ENCODE data around the gene FAM89A.

Gene FAM89A

DNA sequence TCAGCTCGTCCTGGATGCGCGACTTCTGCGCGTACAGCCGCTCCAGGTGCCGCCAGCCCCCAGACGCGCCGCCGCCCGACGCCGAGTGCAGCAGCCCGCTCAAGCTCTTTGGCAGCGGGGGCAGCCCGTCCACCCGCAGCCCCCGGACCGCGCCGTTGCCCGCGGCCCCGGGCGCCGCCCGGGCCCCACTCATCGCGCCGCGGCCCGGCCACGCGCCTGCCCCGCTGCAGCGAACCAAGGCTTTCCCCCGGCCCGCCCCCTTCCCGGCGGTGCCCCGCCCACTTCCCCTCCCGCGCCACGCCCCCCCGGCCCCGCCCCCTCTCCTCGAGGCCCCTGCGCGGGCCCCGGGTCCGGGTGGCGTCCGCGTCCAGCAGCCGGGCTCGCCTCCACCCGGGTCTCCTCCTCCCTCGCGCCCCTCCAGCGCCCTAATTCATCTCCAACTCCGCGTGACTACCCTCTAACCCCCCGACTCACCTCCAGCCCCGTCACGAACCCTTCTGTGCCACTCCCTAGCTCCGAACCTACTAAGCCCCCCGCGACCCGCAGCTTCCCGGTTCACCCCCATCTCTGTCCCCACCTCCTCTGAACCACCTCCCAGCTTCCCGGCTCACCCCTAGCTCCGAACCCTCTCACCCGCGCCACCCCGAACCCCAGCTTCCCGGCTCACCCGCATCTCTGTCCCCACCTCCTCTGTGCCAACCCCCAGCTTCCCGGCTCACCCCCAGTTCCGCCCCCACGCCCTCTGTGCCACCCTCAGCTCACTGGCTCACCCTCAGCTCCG is at the start of gene FAM89A:
TSS of gene FAM89A (minus strand) at position 236 of the 781 bp plus-strand sequence. CDS start at position 193, 43 bp downstream.
- Histone ChIP-seq H3K27ac (ENCODE audit: low read depth, low read length) (peak within 1 kb of the TSS; percentile 34; the same call in 1 of the 2 replicates), H3K36me3 (ENCODE audit: control insufficient read depth, insufficient read depth, low read length) (no peaks in the 10 kb centered on the region), H3K9me3 (ENCODE audit: control insufficient read depth, insufficient read depth, low read depth, low read length) (peaks cover 4% of the 10 kb centered on the region; the same call in 1 of the 2 replicates), H3K9ac (ENCODE audit: low read length) (peak within 1 kb of the TSS; percentile 89), H3K4me1 (ENCODE audit: control insufficient read depth, insufficient read depth, low read length) (peaks cover 4% of the 10 kb centered on the region; the same call in 1 of the 2 replicates), H3K4me3 (ENCODE audit: low read depth, low read length) (peak within 1 kb of the TSS; percentile 82), H3K27me3 (ENCODE audit: control insufficient read depth, insufficient read depth, low read length) (peaks cover 87% of the 10 kb centered on the region)

DNA sequence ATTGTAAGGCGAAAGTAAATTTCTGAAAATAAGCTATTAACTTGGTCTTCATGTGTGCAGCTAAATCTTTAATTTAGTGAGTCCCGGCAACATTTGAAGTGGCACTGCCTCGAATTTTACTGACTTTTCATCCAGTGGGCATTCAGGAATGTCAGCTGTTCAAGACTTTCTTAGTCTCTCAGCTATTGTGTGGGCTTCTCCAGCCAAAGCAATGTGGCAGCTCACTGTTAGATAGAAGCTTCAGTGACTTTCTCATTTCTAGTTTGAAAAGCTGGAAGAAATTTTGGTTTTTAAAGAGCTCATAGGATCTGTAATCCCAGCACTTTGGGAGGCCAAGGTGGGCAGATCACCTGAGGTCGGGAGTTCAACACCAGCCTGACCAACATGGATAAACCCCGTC is 44.3 kb upstream of the FAM89A start:
- Histone ChIP-seq H3K9me3 (ENCODE audit: control insufficient read depth, insufficient read depth, low read depth, low read length) (no peaks in the 10 kb centered on the region), H3K27ac (ENCODE audit: low read depth, low read length) (no peak overlapping the region), H3K36me3 (ENCODE audit: control insufficient read depth, insufficient read depth, low read length) (no peaks in the 10 kb centered on the region), H3K9ac (ENCODE audit: low read length) (no peak overlapping the region), H3K4me3 (ENCODE audit: low read depth, low read length) (no peak overlapping the region), H3K27me3 (ENCODE audit: control insufficient read depth, insufficient read depth, low read length) (peaks cover 6% of the 10 kb centered on the region), H3K4me1 (ENCODE audit: control insufficient read depth, insufficient read depth, low read length) (no peaks in the 10 kb centered on the region)

DNA sequence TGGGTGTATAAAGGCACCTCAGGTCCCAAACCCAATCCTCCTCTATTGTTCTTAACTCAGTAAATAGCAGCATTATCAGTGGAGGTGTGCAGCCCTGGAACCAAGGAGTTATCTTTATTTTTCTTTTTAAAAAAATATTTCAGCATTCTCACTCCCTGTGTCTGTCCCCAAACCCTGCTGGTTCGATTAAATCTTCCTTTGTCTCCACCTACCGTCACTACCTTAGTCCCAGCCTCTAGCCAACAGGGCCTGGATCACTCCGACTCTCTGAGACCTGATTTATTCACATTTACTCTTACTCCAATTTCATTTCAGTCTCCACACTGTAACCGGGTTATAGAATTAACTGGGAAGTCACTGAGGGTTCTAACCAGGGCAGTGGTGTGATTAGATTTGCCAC is 39.1 kb upstream of the FAM89A start:
- Histone ChIP-seq H3K4me3 (ENCODE audit: low read depth, low read length) (no peak overlapping the region), H3K9me3 (ENCODE audit: control insufficient read depth, insufficient read depth, low read depth, low read length) (no peaks in the 10 kb centered on the region), H3K27me3 (ENCODE audit: control insufficient read depth, insufficient read depth, low read length) (peaks cover 17% of the 10 kb centered on the region), H3K36me3 (ENCODE audit: control insufficient read depth, insufficient read depth, low read length) (no peaks in the 10 kb centered on the region), H3K4me1 (ENCODE audit: control insufficient read depth, insufficient read depth, low read length) (no peaks in the 10 kb centered on the region), H3K27ac (ENCODE audit: low read depth, low read length) (no peak overlapping the region), H3K9ac (ENCODE audit: low read length) (no peak overlapping the region)

DNA sequence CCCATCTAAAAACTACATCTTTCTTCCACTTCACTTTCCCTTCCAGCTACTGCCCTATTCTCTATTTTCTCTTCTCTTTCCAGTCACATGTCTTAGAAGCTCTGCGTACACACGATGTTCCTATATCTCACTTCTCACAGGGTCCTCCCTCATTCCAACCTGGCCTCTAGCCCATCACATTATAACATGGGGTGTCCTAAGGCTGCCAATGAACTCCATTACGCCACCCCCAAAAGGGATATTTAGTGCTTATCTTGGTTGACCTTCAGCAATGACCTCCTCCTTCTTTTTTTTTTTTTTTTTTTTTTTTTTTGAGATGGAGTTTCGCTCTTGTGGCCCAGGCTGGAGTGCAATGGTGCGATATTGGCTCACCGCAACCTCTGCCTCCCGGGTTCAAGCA is 38.2 kb upstream of the FAM89A start:
- H3K9me3 ChIP-seq (ENCODE audit: control insufficient read depth, insufficient read depth, low read depth, low read length), result no peaks in the 10 kb centered on the region
- H3K9ac ChIP-seq (ENCODE audit: low read length), result no peak overlapping the region
- H3K4me3 ChIP-seq (ENCODE audit: low read depth, low read length), result no peak overlapping the region
- no peak overlapping the region for H3K27ac ChIP-seq (ENCODE audit: low read depth, low read length)
- H3K27me3 ChIP-seq (ENCODE audit: control insufficient read depth, insufficient read depth, low read length), result peaks cover 17% of the 10 kb centered on the region
- H3K36me3 ChIP-seq (ENCODE audit: control insufficient read depth, insufficient read depth, low read length), result no peaks in the 10 kb centered on the region
- no peaks in the 10 kb centered on the region for H3K4me1 ChIP-seq (ENCODE audit: control insufficient read depth, insufficient read depth, low read length)

DNA sequence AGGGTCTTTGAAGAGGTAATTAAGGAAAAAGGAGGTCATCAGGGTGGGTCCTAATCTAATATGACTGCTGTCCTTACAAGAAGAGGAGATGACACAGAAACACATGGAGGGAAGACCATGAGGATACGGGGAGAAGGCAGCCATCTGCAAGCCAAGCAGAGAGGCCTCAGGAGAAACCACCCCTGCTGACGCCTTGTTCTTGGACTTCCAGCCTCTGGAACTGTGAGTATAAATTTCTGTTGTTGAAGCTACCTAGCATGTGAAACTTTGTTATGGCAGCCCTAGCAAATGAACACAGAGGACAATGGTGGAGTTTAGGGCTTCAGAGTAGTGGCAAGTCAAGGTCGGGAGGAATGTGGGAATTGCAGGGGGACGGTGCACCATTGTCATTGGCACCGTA is 36.7 kb upstream of the FAM89A start:
- no peak overlapping the region for H3K9ac ChIP-seq (ENCODE audit: low read length)
- H3K27ac ChIP-seq (ENCODE audit: low read depth, low read length), result no peak overlapping the region
- H3K4me3 ChIP-seq (ENCODE audit: low read depth, low read length), result no peak overlapping the region
- H3K9me3 ChIP-seq (ENCODE audit: control insufficient read depth, insufficient read depth, low read depth, low read length), result no peaks in the 10 kb centered on the region
- no peaks in the 10 kb centered on the region for H3K36me3 ChIP-seq (ENCODE audit: control insufficient read depth, insufficient read depth, low read length)
- H3K27me3 ChIP-seq (ENCODE audit: control insufficient read depth, insufficient read depth, low read length), result peaks cover 17% of the 10 kb centered on the region
- no peaks in the 10 kb centered on the region for H3K4me1 ChIP-seq (ENCODE audit: control insufficient read depth, insufficient read depth, low read length)

DNA sequence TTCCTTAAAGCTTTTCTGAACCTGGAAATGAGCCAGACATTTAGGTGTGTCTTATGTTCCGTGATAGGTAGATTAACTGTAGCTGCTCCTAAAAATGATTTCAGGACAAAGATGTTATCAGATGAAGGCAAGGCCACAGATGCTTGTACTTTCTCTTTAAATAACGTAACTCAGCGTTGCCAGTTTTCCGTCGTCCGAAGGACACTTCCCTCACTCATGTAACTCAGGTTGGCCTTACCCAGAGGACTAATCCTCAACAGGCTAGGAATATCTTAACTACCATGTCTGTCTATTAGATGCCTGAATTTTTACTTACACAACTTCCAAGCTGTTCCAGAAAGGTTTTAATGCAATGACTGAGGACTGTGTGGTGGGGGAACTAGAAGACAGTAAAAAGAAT is 35.4 kb upstream of the FAM89A start:
- H3K27ac ChIP-seq (ENCODE audit: low read depth, low read length), result no peak overlapping the region
- no peak overlapping the region for H3K9ac ChIP-seq (ENCODE audit: low read length)

DNA sequence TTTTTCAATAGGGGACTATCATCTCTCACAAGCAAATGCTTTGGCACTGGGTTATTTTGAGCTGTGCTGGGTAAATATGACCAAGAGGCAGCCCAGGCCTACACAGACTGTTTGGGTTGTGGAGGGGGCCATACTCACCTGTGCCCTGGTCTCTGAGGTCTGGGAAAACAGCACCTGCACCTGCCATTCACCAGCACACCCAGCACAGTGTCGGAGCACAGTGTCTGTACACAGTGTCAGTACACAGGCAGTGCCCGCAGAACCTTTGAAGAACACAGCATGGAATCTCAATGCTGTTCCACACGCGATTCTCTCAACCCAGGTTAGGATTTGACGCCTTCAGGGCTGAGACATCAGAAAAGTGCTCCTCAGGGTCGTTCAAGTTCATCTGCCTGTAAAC is 35.0 kb upstream of the FAM89A start:
- peaks cover 13% of the 10 kb centered on the region; the same call in 1 of the 2 replicates for H3K27me3 ChIP-seq (ENCODE audit: control insufficient read depth, insufficient read depth, low read length)
- no peaks in the 10 kb centered on the region for H3K36me3 ChIP-seq (ENCODE audit: control insufficient read depth, insufficient read depth, low read length)
- H3K4me1 ChIP-seq (ENCODE audit: control insufficient read depth, insufficient read depth, low read length), result no peaks in the 10 kb centered on the region
- H3K4me3 ChIP-seq (ENCODE audit: low read depth, low read length), result no peak overlapping the region
- no peaks in the 10 kb centered on the region for H3K9me3 ChIP-seq (ENCODE audit: control insufficient read depth, insufficient read depth, low read depth, low read length)
- H3K27ac ChIP-seq (ENCODE audit: low read depth, low read length), result no peak overlapping the region
- no peak overlapping the region for H3K9ac ChIP-seq (ENCODE audit: low read length)

More for the DNA sequence above, 35.4 kb upstream of the FAM89A start:
- Histone ChIP-seq H3K27me3 (ENCODE audit: control insufficient read depth, insufficient read depth, low read length) (peaks cover 13% of the 10 kb centered on the region; the same call in 1 of the 2 replicates), H3K36me3 (ENCODE audit: control insufficient read depth, insufficient read depth, low read length) (no peaks in the 10 kb centered on the region), H3K4me1 (ENCODE audit: control insufficient read depth, insufficient read depth, low read length) (no peaks in the 10 kb centered on the region), H3K4me3 (ENCODE audit: low read depth, low read length) (no peak overlapping the region), H3K9me3 (ENCODE audit: control insufficient read depth, insufficient read depth, low read depth, low read length) (no peaks in the 10 kb centered on the region)

DNA sequence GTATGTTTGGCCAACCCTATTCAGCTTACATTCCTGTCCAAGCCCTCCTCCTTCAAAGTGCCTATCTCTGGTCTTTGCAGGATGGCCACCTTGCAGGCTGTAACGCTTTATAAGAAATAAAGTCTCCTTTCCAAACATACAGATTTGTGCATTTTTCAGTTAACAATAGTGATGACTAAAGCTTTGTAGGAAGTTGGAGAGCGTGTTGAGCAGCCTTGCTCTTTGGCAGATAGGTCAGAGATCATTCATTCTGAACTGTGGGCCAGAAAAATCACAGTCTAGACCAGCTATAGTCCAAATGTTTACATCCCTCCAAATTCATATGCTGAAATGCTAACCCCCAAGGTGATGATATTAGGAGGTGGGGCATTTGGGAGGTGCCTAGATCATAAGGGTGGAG is 34.0 kb upstream of the FAM89A start:
- Histone ChIP-seq H3K27me3 (ENCODE audit: control insufficient read depth, insufficient read depth, low read length) (peaks cover 13% of the 10 kb centered on the region; the same call in 1 of the 2 replicates), H3K36me3 (ENCODE audit: control insufficient read depth, insufficient read depth, low read length) (no peaks in the 10 kb centered on the region), H3K4me1 (ENCODE audit: control insufficient read depth, insufficient read depth, low read length) (no peaks in the 10 kb centered on the region), H3K9ac (ENCODE audit: low read length) (no peak overlapping the region), H3K27ac (ENCODE audit: low read depth, low read length) (no peak overlapping the region), H3K4me3 (ENCODE audit: low read depth, low read length) (no peak overlapping the region), H3K9me3 (ENCODE audit: control insufficient read depth, insufficient read depth, low read depth, low read length) (no peaks in the 10 kb centered on the region)

DNA sequence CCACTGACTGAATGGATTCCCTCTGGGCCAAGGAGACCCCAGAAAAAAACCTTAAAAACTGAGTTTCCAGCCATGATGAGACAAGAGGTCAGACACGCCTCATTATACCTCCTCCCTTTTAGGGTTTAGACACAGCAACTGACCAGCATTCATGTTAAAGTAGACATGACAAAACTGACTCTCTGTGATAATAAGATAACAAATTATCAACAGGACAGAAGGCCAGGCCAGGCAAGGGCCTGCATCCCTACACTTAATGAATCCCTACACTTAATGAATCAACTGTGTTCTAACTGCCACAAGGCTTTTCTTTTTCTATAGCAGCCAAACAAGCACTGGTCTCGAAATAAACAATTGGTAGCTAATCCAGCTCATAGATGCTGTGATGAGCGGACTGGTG is 33.3 kb upstream of the FAM89A start:
- no peak overlapping the region for H3K27ac ChIP-seq (ENCODE audit: low read depth, low read length)
- no peaks in the 10 kb centered on the region for H3K4me1 ChIP-seq (ENCODE audit: control insufficient read depth, insufficient read depth, low read length)
- H3K9me3 ChIP-seq (ENCODE audit: control insufficient read depth, insufficient read depth, low read depth, low read length), result no peaks in the 10 kb centered on the region
- H3K27me3 ChIP-seq (ENCODE audit: control insufficient read depth, insufficient read depth, low read length), result peaks cover 13% of the 10 kb centered on the region; the same call in 1 of the 2 replicates
- no peak overlapping the region for H3K9ac ChIP-seq (ENCODE audit: low read length)
- H3K4me3 ChIP-seq (ENCODE audit: low read depth, low read length), result no peak overlapping the region
- no peaks in the 10 kb centered on the region for H3K36me3 ChIP-seq (ENCODE audit: control insufficient read depth, insufficient read depth, low read length)

DNA sequence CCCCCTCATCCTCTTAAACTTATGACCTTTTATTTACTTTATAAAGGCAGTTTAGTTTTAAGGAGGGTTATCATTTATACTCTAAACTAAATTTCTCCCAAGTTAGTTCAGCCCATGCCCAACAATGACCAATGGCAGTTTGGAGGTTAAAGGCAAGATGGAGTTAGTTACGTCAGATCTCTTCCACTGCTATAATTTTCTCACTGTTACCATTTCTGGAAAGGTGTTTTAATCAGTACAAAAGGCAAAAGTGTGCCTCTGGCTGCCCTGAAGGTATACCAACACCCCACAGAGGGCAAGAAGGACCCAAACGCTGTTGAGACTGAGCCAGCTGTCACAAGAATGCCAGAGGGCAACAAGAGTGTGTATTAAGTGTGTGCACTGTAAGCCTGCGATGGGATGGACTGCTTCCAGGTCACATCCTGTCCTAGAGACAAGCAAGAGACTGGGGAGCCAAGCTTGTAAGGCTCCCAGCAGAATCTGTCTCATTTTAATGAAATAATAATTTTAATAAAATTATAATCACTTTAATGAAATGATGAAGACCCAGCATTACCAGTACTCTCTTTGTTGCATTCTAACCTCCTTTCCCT is 32.5 kb upstream of the FAM89A start:
- Histone ChIP-seq H3K4me1 (ENCODE audit: control insufficient read depth, insufficient read depth, low read length) (no peaks in the 10 kb centered on the region), H3K27me3 (ENCODE audit: control insufficient read depth, insufficient read depth, low read length) (peaks cover 13% of the 10 kb centered on the region; the same call in 1 of the 2 replicates), H3K27ac (ENCODE audit: low read depth, low read length) (no peak overlapping the region), H3K9ac (ENCODE audit: low read length) (no peak overlapping the region), H3K36me3 (ENCODE audit: control insufficient read depth, insufficient read depth, low read length) (no peaks in the 10 kb centered on the region), H3K9me3 (ENCODE audit: control insufficient read depth, insufficient read depth, low read depth, low read length) (no peaks in the 10 kb centered on the region), H3K4me3 (ENCODE audit: low read depth, low read length) (no peak overlapping the region)

DNA sequence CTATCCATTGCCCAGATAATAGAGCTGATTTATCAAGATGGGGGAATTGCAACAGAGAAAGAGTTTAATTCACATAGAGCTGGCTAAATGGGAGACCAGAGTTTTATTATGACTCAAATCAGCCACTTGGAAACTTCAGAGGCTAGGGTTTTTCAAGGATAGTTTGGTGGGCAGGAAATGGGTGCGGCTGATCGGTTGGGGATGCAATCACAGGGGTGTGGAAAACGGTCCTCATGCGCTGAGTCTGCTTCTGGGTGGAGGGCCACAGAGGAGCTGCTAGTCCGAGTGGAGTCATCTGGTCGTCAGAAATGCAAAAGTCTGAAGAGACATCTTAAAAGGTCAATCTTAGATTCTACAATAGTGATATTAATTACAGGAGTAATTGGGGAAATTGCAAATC is 32.0 kb upstream of the FAM89A start:
- Histone ChIP-seq H3K9ac (ENCODE audit: low read length) (no peak overlapping the region), H3K4me3 (ENCODE audit: low read depth, low read length) (no peak overlapping the region), H3K36me3 (ENCODE audit: control insufficient read depth, insufficient read depth, low read length) (no peaks in the 10 kb centered on the region), H3K27me3 (ENCODE audit: control insufficient read depth, insufficient read depth, low read length) (peaks cover 10% of the 10 kb centered on the region; the same call in 1 of the 2 replicates), H3K9me3 (ENCODE audit: control insufficient read depth, insufficient read depth, low read depth, low read length) (no peaks in the 10 kb centered on the region), H3K4me1 (ENCODE audit: control insufficient read depth, insufficient read depth, low read length) (no peaks in the 10 kb centered on the region), H3K27ac (ENCODE audit: low read depth, low read length) (no peak overlapping the region)
